ENCODE results near the gene AJM1. TPM values are rescaled to one million over a fixed set of nuclear protein-coding genes. Genes with fewer than 3 reads are reported as not detected.

Gene AJM1
- polyA plus RNA-seq, 1 donor, result 2.8 TPM

GRCh38 chr9:136808075-136808805, 34.0 kb upstream of the AJM1 start:
- DNase-seq, result no peak

DNA sequence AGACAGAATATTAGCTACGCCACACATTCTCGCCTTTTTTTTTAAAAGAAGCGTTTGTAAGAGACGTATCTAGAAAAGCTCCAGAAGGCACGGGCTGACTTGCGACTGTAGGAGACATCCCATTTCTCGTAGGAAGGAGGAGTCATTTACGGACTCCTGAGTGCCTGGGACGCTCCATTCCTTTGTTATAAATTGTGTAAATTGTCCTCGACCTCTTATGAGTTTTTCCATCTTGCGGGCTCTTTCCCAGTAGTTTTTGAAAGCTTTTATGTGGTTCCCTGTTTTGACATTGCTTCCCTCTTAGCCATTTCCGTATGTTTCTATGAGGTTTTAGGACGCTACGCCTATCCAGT, 33.5 kb upstream of the AJM1 start:
- DNase-seq, result no peak

GRCh38 chr9:136814725-136815421, 27.4 kb upstream of the AJM1 start:
- DNase-seq, result no peak

- DNase-seq, result no peak
Observed at GRCh38 chr9:136815422-136815782, 26.9 kb upstream of the AJM1 start.

DNA sequence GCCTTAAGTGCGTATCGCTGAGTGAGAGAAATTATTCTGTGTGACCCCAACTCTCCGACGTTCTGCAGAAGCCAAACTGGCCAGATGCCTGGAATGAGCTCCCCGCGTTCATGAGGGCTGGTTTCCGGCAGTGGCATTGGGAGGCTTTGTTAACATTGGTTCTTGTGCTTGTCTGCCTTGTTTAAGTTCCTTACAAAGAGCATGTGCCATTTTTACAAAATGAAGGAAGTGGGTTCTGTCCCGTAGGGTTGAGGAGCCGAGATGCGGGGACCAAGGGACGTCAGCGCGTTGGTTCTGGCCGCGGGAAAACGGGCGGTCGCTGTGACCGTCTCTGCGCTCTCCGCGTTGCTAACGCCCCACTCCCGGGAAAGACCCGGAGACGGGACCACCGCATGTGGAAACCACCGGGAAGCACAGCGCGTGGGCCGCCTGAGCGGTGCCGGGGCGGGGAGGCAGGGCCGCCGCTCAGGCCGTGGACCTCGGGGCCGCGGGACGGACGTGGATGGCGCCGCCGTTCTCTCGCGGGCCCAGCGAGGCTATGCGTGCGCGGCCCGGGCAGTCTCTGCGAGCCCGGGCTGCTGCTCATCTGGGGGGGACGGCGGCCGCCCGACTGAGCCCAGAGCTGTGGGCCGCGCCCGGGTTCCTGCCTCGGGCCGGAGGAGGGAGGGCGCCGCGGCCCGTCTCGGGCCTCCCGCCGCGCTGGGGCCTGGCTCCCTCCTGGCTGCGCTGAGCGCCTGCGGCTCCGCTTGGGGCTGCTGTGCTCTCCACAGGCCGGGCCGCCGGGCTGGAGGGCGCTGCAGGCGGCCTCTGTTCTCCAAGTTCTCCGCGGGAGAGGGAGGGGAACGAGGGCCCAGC, 21.1 kb upstream of the AJM1 start:
- DNase-seq, result no peak

DNA sequence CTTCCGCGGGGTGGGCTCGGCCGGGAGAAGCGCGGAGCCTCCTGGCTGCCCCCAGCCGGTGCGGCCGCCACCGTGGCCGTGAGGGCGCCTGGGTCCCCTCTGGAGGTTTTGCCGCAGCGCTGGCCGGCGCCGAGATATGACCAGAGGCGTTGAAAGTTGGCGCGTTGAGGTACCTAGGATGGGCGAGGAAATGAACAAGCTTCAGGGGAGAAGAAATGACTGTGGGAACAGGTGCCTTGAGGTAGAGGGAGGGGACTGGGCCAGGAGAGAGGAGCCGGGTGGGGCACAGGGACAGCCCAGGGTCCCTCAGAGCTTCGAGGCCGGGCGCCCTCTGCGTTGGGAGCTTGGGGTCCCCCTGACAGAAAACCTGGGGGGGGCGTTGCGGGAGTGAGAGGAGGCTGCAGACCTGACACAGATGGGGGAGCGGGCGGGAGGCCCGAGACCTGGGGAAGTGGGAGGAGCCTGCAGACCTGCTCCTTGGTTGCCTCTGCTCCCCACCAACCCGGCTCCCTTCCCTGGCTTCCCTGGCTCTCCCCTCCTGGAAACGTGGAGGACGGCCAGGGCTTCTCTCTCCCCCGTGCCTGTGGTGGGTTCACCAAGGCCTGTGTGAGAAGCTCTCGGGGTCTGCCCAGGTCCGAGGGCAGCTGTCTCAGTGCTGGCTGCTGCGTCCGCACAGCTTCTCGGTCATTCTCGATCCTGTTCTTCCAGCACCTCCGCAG, 20.3 kb upstream of the AJM1 start:
- no peak for DNase-seq

DNA sequence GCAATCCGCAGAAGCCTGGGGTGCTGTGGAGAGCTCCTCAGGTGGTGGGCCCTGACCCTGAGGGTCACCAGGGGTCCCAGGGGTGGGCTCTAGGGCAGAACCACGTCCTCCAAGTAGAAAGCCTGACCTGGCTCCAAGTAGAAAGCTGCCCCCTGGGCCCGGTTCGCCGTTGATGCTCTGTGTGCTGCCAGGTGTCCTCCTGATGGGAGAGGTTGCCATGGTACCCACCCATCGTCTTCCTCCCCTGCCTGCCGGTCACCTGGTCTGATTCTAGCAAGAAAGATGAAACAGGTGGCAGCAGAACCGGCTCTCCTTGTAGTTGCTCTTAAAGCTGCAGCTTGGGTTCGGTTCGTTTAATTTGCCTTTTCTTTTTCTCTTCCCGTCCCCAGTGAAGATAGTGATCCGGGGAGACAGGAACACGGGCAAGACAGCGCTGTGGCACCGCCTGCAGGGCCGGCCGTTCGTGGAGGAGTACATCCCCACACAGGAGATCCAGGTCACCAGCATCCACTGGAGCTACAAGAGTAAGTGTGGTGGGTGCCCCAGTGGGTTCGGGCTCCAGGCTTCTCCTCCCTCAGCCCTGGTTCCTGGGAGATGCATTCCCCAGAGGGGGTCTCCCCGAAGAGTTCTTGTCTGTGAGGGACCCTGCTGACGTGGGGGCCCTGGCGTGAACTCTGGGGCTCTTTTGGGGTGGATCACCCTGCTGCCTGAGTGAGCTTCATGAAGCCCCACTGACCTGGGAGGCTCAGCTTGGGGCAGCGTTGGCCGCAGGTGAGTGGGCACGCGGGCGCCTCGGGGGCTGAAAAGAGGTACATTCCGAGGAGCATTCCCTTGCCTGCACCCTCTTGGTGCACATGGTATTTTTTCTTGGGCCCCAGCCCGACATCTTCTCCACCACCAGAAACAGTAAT, 18.9 kb upstream of the AJM1 start:
- DNase-seq, result no peak

DNA sequence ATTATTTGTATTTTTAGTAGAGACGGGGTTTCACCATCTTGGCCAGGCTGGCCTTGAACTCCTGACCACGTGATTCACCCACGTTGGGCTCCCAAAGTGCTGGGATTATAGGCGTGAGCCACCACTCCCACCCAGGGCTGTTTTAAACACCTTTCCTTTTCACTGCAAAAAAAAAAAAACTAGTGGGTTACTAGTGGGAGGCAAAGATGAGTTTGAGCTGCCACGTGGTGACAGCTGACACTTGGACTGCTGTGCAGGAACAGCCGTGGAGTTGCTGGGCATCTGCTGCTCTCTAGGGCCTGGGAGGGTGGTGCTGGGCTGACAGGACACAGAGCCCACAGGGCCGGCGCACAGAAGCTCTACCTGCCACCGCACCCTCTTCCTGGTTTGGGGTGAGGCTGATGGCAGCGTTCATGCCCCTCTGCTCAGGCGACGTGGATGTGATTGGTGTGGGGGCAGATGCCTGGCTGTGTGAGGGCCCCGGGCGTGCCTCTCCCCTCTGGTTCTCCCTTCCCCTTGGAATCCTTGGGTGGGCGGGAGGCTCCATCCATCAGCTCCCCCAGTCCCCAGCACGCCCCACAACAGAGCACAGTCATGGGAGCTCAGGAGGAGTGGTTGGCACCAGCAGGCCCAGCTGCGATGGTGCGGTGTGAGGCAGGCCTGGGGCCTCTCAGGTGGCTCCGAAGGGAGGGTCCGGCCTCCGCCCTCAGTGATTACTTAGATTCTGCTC, 17.6 kb upstream of the AJM1 start:
- no peak for DNase-seq

DNA sequence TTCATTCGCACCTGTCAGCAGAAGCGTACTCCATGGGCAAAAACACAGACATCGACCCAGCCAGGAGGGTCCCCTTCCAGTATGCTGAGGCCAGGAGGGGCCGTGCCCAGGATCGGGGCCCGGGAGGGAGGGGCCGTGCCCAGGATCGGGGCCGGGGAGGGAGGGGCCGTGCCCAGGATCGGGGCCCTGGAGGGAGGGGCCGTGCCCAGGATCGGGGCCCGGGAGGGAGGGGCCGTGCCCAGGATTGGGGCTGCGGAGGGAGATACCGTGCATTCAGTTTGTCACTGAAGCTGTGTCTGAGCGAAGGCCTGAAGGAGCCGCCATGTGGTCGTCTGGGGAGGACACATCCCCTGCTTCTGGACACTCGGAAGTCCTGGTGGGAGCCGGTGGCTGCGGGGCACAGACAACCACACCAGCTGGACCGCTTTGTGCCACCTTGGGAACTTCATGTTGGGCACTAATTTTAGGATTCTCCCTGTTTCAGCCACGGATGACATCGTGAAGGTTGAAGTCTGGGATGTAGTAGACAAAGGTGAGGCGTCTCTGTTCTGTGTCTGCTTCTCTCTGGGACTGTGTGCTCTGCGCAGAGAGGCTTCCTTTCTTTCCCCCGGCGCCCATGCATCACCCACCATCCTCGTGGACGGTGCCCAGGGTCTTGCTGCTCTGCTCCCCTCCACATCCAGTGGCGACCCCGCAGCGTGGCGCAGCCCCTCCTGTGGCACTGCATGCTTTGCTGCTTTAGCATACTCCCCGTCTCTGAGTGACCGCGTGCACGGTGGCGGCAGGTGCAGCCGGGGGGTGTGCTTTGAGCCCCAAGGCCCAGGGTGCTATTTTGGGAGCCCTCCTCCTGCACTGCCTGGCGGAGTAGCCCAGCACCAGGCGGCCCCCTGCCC, 16.7 kb upstream of the AJM1 start:
- DNase-seq, result no peak

- DNase-seq, result no peak
Observed at GRCh38 chr9:136826188-136826541, 16.1 kb upstream of the AJM1 start.

GRCh38 chr9:136826703-136827582, 15.3 kb upstream of the AJM1 start:
- DNase-seq, result no peak

- no peak for DNase-seq
Observed at GRCh38 chr9:136827794-136828473, 14.3 kb upstream of the AJM1 start.

DNA sequence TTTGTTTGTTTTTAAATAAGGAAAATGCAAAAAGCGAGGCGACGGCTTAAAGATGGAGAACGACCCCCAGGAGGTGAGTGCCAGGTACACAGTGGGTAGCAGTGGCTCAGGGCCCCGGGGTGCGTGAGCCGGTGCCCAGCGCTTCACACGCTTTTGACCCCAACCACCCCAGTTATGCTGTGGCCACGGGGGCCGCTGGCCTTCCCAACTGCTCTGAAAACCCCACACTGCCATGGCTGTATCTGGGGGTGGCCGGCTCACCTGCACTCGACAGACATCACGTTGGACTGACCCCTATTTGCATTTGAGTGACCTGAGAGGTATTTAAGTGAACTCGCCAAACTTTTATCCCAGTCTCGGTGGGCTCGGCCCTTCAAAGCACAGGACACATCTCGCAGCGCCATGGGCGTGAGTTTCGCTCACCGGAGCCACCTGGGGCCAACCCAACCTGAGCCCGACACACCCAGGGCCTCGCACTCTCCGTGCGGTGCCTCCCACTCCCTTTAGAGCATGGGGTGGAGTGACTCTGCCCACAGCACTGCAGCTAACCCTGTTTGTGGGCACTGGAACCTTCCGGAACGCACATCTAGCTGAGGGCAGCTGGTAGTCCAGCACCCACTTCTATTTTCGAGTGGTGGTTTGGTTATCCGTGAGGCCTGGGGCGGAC, 13.7 kb upstream of the AJM1 start:
- no peak for DNase-seq

- no peak for DNase-seq
Observed at GRCh38 chr9:136829412-136829811, 12.9 kb upstream of the AJM1 start.

GRCh38 chr9:136829981-136830885, 12.0 kb upstream of the AJM1 start:
- DNase-seq, result no peak

DNA sequence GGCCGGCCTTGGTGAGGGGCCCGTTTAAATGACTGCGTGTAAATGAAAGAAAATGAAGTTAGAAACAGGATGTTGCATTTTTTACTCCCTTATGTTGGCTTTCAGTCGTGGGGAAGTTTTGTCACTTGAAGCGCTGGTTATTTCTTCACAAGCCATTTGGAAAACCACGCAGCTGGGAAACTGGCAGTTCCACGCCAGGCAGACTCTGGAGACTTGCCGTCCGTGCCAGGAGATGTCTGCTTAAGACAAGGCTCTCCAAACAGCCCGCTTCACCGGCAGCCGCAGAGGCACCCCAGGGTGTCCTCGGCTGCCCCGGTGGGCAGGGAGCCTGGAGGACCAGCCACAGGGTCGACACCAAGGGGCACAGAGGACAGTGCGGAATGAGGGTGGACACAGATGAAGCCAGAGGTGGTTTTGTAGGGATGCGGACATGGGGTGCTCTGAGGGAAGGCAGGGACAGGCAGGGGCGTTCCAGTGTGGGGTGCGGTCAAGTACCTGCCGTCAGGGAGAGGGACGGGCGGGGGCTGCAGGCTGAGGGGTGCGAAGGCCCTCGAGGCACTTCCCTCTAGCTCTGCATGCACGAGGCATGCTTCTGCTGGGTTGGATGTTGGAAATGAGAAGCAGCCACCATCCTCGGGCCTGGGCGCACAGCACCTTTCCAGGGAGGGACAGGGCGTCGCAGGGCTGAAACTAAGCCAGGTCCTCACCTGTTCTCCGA, 11.1 kb upstream of the AJM1 start:
- DNase-seq, result no peak
